Superior temporal gyrus (tissue), 1 donor: Measurements from ENCODE around the gene GRIK4.
"Not testable (repeated sequence)": the region's sequence is repeated elsewhere in the genome, so short reads cannot be mapped to it uniquely, and the experiment has no call there.

ENCODE experiments used
- DNase-seq: peaks from one replicate; pipeline ENCODE4 v3.0.0-alpha.2; 2016; ENCODE audit errors: extremely low spot score

The GRIK4 gene

DNA sequence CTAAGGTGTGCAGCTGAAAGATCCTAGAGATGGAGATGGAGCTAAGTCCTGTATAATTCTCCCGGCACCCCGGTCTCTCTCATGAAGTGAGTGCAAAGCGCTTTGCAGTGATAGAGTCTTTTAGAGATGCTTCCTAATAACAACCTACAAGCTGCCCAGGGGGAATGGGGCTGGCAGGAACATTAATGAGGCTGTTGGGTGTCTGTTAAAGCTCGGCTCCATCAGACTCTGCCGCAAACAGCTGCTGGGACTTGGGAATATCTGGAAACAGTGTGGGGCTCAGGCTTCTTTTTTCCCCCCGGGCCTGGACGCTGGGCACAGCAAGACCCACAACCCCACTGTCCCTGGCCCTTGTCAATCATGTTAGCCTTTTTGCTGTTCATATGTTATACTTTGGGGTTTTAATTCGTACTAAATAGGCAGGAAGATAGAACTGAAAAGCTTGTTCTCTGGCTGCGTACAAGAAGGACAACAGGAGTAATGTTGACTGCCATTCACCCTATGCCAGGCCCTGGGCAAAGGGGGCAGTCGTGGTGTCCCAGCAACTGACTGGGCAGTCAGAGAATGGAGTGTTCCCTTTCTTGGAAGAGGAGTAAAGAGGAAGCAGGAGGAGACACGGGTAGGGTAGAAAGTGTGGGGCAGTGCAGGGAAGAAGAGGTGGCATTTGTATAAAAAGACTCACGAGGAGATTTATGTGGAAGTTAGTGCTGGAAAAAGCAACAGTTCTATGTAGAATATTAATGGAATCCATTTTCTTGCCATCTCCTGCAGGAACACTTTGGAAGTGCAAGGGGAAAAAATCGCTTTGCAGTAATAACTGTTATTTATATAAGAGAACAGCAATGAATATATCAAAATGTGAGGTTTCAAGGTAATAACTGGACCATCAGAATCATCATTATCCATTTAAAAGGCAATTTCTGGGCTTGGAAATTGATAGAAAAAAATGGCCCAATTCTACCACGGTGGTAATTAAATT is 232.8 kb downstream of the GRIK4 start:
- DNase-seq, result no peak

DNA sequence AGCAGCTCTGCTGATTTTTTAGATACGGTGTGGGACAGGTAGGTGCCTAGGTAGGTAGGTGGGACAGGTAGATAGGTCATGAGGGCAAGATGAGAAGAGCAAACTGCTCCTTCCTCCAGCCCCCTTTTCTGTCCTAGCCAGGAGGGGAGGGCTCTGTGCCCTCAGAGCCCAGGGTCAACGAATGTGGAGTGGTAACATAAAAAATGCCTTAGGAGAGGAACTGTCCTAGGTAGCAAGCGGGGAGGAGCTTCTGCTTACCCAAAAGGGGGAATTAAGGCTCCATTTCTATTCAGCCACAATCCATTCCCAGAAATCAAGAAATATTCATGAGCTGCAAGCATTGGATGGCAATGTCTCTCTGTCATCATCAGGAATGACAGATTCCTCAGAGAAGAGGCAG is 234.8 kb downstream of the GRIK4 start:
- DNase-seq, result no peak

DNA sequence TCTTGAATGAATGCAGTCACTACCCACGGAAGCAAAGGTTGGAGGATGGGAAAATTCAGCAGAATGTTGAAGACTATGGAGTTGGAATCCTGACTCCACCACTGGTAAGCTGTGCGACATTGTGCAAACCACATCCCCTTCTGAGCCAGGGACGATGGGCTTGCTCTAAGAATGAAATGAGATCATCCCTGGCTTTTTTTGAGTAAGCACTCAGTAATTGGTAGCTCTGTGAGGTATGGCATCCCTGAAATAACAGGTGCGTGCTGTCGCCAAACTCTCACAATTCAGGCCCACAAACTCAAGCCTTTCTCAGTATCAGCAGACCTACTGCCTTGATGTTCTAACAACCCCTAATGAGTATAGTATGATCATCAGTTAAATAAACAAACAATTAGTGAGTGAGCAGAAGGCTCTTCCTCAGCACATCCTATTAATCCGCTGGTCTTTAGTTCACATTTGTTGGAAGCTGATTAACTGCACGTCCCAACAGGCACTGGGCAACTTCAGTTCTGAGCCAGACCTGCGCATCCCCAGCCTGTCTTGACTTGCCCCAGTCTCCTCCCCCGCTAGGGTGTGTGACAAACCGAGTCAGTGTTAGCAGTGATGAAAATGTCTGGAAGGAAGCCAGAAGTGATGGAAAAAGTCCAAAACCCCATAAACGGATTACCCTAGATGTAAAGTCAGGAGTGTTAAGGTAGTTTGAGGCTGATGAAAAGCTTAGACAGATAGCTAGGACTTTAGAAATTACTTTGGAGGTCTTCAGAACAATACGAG is 235.5 kb downstream of the GRIK4 start:
- no peak for DNase-seq

DNA sequence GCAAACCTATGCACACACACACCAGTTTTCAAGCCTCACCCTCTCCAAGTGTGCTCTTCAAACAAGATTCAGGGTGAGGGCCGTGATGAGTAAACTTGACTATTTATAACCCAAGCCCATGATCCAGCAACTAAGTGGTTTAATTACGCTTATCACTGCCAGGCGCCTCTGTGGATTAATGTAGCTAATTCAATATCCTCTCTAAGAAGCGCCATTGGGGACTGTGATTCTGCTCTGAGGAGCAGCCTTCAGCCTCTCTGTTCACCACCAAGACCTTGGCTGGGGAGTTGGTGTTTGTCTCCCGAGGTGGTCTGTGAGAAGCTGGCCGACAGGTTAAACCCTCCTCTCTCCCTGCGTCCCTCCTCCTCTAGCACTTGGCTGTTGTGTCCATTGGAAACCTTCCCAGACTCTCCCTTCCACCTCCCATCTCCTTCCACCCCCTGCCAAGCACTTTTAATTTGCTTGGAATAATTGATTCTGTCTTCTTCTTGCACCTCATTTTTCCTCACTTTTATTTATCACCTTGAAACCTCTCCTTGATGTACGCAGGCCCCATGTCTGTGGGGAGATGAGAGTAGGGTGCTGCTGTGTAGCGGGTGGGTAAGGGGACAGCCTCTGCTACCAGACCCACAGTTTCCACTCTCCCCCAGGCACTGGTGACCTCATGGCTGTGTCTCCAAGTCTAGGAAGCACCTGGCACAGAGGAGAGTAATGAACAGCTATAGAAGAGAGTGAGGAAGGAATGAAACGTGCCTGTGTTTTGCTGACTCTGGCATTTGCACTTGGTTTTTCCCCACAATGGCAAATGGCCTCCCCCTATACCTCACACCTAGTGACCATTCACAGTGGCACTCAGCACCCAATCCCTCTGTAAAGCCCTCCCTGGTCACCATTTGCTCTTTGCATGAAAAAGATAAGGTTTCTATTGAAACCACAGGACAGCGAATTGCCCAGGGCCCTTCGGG is 236.6 kb downstream of the GRIK4 start:
- no peak for DNase-seq

DNA sequence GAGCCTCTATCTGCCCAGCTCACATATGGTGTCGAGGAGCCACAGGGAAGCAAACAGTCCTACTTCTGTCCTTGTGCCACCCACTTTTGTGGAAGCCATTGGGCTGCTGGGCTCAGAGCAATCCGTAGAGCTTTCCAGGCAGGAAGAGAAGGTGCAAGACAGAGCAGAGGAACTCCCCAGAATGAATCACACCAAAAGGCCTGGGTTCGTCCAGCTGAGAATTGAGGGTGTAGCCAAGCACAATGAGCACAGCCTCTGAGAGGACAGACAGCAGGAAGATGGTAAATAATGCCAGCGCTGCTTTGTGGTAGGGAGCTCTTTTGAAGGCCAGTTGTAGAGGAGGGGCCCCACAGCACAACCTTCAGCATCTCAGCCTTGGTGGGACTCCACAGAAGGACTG is 237.8 kb downstream of the GRIK4 start:
- DNase-seq, result no peak

DNA sequence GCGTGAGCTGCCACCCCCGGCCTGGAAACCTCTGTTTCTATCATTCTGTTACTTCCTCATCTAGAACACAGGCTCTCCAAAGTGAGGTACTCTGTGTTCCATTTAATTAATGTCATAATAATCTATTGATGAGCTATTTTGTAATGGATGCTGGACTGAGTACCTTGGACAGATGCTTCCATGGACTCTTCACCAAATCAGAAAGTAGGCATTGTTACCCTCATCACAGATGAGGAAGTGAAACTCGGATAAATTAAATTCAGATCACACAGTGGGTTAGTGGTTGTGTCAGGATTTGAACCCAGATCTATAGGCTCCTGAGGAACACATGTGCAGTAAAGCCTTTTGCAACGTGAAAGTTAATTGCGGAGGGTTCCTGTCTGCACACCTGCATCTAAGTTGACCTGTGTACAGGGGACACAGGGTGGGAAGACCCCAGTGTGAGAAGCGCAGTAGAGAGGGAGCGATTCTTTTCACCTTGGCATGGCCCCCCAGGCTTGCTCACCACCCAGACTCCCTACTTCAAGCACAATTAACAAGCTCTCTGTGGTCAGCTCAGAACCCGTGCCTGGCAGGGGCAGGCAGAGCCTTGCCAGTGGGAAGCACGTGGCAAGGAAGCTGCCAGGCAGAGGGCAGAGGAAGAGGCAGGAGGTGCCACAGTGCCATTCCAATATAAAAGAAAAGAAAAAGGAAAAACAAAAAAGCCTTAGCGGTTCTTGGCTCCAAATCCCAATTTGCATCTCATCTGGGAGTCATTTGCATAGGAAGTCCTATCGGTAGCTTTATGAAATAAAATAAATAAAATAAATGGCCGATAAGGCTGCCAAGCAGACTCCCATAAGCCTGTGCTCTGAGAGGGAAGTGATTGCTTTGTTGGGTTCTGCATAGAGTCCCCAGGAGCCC is 239.3 kb downstream of the GRIK4 start:
- peak; percentile 46 for DNase-seq

DNA sequence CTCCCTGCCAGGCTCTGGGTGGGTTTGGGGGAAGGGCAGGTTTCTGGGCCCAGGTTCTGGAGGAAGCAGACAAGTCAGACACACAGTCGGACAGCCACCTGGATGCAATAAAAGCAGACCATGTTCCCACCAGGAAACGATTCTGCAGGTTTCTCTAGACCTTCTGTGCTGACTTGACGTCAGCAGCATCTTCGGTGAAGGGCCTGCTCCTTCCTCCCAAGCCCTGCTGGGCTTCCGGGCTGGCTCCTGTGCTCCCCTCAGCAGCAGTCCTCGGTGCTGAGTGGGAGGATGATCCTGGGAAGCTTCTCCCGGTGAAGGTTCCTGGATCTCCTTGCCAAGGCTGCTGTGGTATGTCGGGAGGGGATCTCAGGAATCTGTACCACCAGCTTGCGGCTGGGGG is 240.0 kb downstream of the GRIK4 start:
- DNase-seq, result no peak

DNA sequence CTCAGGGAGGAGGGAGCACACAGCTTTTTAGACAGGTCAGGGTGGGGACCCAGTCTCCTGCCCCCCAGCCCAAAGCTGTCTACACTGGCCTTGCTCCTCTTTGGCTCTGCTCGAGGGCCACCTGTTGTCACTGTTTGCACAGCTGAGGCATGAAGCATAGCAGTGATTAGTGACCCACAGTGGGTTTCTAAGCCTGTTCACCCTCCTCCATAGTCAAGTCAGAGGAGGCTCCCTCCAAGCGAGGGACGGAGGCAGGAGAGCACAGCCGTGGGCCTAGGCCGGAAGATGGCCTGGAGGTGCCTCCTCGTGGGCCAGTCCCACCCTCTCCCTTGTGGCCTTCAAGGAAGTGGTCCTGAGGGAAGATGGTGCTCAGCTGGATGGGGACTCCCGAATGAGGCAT is 241.1 kb downstream of the GRIK4 start:
- no peak for DNase-seq

DNA sequence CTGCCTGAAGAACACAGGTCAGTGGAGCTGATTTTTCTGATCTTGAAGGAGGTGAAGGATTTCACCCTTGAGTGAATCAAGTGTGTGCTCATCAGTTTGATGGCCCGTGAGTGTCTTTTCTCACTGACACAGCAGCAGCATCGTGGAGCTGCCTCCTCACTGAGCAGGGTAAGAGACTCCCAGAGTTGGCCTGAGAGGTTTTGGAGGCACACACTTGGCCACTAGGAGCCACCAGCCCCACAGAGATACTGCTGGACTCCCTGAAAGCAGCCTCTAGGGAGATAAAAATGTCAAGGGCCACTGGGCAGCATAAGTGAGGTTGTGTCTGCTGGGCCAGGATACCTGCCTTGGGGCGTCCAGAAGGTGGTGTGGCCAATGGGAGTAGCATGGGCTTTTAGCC is 245.4 kb downstream of the GRIK4 start:
- DNase-seq, result no peak

DNA sequence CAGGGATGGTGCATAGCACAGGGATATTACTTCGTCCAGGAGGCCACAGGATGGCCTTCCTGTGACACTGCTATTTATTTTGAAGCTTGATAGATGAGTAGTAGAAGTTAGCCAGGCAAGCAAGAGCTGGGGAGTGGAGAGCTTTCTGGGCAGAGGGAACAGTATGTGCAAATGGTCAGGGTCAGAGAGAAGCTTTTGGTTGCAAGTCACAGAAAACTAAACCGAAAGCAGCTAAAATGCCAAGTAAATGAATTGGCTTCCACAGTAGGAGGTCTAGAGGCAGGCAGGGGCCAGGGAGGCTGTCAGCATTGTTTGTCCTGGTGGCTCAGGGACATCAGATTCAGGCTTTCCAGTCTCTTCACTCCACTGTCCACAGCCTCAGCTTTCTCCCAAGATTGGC is 247.5 kb downstream of the GRIK4 start:
- DNase-seq, result no peak

DNA sequence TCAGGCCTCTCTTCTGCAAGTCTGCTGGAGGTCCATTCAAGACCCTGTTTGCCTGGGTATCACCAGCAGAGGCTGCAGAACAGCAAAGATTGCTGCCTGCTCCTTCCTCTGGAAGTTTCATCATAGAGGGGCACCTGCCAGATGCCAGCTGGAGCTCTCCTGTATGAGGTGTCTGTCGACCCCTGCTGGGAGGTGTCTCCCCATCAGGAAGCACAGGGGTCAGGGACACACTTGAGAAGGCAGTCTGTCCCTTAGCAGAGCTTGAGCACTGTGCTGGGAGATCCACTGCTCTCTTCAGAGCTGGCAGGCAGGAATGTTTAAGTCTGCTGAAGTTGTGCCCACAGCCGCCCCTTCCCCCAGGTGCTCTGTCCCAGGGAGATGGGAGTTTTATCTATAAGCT is 254.2 kb downstream of the GRIK4 start:
- DNase-seq, result not testable (repeated sequence)

DNA sequence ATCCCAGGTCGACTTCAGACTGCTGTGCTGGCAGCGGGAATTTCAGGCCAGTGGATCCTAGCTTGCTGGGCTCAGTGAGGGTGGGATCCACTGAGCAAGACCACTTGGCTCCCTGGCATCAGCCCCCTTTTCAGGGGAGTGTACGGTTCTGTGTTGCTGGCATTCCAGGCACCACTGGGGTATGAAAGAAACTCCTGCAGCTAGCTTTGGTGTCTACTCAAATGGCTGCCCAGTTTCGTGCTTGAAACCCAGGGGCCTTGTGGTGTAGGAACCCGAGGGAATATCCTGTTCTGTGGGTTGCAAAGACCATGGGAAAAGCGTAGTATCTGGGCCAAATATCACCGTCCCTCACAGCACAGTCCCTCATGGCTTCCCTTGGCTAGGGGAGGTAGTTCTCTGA is 254.8 kb downstream of the GRIK4 start:
- no peak for DNase-seq

DNA sequence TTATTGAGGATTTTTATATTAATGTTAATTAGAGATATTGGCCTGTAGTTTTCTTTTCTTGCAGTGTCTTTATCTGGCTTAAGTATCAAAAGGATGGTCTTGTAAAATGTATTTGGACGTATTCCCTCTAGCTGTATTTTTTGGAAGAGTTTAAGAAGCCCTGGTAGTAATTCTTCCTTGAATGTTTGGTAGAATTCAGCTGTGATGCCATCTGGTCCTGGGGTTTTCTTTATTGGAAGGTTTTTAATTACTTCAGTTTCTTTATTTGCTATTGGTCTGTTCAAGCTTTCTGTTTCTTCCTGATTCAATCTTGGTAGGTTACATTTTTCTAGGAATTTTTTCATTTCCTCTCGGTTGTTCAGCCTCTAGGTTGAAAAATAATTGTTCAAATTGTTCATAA is 257.4 kb downstream of the GRIK4 start:
- DNase-seq, result no peak

DNA sequence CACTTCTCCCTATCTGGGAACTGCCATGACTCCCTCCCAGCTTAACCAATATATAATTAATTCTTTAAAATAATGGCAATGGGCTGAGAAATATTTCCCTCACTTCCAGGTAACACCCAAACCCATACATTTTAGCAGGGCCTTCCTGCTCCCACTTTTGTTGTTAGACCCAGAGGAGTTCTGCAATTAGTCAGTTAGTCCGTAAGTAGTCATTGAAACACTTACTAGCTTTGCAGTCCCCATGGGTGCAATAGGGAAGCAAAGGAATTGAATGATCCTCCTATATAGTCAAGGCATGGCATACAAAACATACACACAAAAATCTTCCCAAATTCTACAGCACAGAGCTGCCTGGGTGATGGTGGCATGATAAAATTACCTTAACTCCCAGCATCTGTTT is 258.4 kb downstream of the GRIK4 start:
- DNase-seq, result no peak

DNA sequence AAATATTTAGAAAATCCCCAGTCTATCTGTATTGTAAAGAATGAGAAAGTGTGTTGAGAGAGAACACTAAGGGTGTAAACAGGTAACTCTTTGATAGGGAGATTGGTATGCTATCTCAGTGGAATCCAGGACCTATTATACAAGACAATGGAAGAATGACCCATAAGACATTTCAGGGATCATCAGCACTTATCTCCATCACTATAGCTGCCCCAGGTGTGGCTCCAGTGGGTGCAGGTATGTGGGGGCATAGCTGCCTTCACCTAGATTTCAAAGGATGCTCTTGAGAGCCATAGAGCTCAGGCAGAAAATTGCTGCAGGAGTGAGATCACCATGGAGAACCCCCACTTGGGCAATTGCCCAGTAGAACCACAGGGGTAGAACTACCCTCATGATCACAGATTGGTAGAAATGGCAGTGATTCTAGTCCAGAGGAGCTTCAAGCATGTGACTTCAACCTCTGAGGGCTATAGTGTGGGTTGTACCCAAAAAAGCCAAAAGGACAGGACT is 260.1 kb downstream of the GRIK4 start:
- DNase-seq, result no peak

DNA sequence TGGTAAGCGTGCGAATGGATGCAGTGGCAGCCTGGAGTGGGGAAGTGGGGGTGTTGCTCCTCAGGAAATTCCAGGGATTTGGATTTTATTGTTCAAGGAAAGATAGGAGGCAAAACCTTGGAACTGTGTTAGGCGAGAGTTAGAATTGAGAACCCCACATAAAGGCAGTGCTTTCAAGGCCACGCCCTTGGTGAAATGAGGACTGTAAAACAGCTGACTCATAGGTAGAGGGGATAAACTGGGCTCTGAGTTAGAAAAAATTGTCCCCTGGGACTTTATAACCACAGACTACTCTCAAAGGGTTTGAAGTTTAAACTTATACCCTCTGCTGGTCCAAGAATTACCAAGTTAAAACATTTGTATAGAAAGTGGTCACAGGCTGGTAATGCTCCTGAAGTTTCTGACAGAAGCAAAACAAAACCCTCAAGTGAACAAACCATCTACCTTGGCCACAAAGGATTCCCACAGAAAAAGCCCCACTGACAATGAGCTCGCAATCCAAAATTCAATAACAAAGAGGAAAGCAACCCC is 262.0 kb downstream of the GRIK4 start:
- no peak for DNase-seq

DNA sequence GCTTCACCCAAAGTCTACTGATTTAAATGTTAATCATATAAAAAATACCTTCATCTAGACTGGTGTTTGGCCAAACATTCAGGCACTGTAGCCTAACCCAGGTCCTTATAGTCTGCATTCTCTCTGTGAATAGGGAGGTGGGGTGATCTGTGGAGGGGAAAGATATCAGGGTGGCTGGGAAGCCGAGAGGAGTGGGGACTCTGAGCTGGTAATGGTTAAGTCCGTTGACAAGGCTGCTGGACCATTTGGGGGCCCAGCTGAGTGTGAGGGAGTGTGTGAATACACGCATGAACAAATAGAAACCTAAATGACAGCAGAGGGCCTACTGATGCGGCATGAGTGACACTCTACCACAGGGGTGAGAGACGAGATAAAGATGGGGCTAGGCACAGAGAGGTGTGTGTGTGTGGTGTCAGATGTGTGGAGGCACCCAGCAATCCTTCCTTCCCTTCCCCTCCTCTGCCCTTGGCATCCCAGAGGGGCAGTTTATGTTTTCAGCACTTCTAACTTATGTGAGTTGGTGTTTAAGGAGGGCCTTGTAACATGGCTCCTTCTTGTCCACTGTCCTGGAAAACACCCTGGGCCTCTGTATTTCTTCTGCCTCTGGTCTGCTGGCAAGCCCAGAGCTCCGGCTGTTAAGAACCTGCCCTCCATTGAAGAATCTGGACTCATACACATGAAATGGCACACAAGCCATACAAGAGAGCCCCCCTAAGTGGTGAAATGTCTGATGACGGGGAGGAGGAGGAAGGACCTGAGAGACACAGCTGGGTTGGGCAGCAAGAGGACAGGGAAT is 263.2 kb downstream of the GRIK4 start:
- no peak for DNase-seq

DNA sequence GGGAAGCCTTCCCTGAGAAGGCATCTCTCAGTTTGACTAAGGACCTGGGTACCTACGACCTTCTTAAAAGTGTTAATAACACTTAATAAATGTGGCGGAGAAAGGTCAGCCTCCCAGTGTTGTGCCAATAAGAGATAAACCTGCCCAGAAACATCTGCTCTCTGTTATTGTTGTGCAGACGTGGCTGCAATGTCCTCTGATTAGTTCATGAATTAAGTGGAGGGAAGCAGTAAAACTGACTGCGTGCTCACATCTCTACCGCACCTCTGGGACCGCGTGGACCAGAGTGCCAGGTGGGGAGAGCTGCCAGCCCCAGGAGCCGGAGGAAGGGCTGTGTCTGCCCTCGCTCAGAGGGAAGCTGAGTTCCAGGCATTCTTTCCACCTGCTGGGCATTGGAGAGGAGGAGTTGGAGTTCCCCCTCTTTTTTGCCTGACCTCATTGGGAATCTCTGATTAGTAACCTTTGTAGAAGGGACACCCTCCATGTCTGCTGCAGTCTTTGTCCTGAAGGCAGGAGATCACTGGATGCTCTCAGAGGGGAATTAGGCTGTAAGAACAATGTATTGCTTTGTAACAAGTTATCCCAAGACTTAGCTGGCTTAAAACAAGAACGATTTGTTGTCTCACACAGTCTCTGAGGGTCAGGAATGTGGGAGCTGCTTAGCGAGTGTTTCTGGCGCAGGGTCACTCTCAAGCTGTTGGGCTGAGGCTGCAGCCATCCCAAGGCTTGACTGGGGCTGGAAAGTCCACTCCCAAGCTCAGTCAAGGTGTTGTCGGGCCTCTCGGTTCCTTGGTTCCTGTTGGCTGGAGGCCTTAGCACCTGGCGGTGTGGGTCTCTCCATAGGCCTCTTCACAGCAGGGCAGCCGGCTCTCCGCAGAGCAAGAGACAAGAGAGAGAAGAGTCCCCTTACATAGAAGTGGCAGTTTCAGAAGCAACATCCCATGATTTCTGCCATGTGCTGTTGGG is 264.7 kb downstream of the GRIK4 start:
- DNase-seq, result no peak
